MM.1S (cell line): ENCODE measurements around the gene GNB1.
"Not testable (repeated sequence)": the region's sequence is repeated elsewhere in the genome, so short reads cannot be mapped to it uniquely, and the experiment has no call there.

Experiments
- DNase-seq: peaks from one replicate; pipeline ENCODE4 v3.0.0-alpha.2; 2015
- H2AFZ ChIP-seq: fragments of 300-600 bp; sonication (generic); 2 replicates; pipeline ENCODE4 v1.6.0; 2016; ENCODE audit warnings: antibody characterized with exemption, low read length
- H3F3A ChIP-seq: fragments of 300-600 bp; sonication (generic); 2 replicates; pipeline ENCODE4 v1.6.1; 2016; ENCODE audit warnings: mild to moderate bottlenecking, antibody characterized with exemption, low read length, moderate library complexity, mixed read lengths; ENCODE audit not compliant: insufficient read depth
- H3K27ac ChIP-seq: fragments of 300-600 bp; sonication (generic); 2 replicates; pipeline ENCODE4 v1.5.1; 2016; ENCODE audit warnings: mild to moderate bottlenecking, low read length
- H3K27me3 ChIP-seq: fragments of 300-600 bp; sonication (generic); replicated peaks from 2 replicates; pipeline ENCODE4 v1.6.0; 2016; ENCODE audit warnings: low read length; ENCODE audit not compliant: insufficient read depth
- H3K36me3 ChIP-seq: fragments of 300-600 bp; sonication (generic); replicated peaks from 2 replicates; pipeline ENCODE4 v1.6.1; 2016; ENCODE audit warnings: mild to moderate bottlenecking, low read length, mixed read lengths; ENCODE audit not compliant: insufficient read depth
- H3K4me1 ChIP-seq: fragments of 300-600 bp; sonication (generic); 2 replicates; pipeline ENCODE4 v1.6.1; 2016; ENCODE audit warnings: low read length, mixed read lengths
- H3K4me2 ChIP-seq: fragments of 300-600 bp; sonication (generic); 2 replicates; pipeline ENCODE4 v1.6.0; 2016; ENCODE audit warnings: low read depth, low read length
- H3K4me3 ChIP-seq: fragments of 300-600 bp; sonication (generic); 2 replicates; pipeline ENCODE4 v1.5.1; 2016; ENCODE audit warnings: low read length, mixed read lengths
- H3K79me2 ChIP-seq: fragments of 300-600 bp; sonication (generic); 2 replicates; pipeline ENCODE4 v1.6.1; 2016; ENCODE audit warnings: mixed run types, low read length, mixed read lengths
- H3K9ac ChIP-seq: fragments of 300-600 bp; sonication (generic); 2 replicates; pipeline ENCODE4 v1.6.1; 2016; ENCODE audit warnings: low read length, mixed read lengths
- H3K9me2 ChIP-seq: fragments of 300-600 bp; sonication (generic); replicated peaks from 2 replicates; pipeline ENCODE4 v1.6.1; 2016; ENCODE audit warnings: mild to moderate bottlenecking, low read length, mixed read lengths; ENCODE audit not compliant: insufficient read depth
- H3K9me3 ChIP-seq: fragments of 300-600 bp; sonication (generic); replicated peaks from 2 replicates; pipeline ENCODE4 v1.6.1; 2016; ENCODE audit warnings: mild to moderate bottlenecking, low read length, mixed read lengths; ENCODE audit not compliant: insufficient read depth
- H4K20me1 ChIP-seq: fragments of 300-600 bp; sonication (generic); 2 replicates; pipeline ENCODE4 v1.6.1; 2016; ENCODE audit warnings: mild to moderate bottlenecking, low read length, moderate library complexity, mixed read lengths; ENCODE audit not compliant: insufficient read depth
- EZH2 ChIP-seq: fragments of 300-600 bp; sonication (generic); optimal IDR thresholded peaks from 2 replicates; pipeline ENCODE3; 2017; ENCODE audit warnings: low read depth, mild to moderate bottlenecking, antibody characterized with exemption, low read length, mixed read lengths
- EZH2phosphoT487 ChIP-seq: fragments of 300-600 bp; sonication (generic); IDR thresholded peaks from 2 replicates; pipeline ENCODE4 v1.6.1; 2018; ENCODE audit warnings: antibody characterized with exemption, low read length
- TF ChIP-seq, protein P1 (sequence below): fragments of 300-600 bp; sonication (generic); IDR thresholded peaks from 2 replicates; pipeline ENCODE4 v1.5.1; 2016; ENCODE audit warnings: antibody characterized with exemption, low read length, mixed read lengths

The GNB1 gene

DNA sequence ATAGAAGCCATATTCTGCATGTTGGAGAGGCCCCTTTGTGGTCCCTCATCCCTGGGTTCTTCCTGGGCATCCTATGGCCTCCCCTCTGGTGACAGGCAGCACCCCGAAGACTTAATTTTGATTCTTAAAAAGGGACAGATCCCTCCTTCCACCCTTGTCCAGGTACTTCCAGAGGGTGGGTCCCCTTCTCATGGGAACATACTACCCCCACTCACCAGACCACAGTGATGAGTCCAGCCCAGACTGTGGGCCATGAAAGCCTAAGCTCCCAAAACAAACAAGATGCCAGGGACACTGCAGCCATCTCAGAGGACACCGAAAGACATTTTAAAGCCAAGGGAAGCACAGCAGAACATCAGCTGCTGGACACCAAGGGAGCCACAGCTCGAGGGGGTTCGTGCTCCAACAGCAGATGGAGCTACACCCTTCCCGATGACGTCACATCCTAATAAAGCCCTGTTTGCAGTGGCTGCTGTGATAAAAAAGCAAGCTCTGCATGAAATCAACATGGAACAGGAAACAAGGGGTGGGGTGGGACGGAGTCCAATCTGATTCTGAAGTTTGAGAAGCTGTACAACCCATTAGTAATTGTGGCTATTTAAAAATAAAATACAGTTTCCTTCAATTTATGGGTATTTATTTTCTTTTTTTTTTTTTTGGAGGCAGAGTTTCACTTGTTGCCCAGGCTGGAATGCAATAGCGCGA, 32.4 kb downstream of the GNB1 start:
- Histone ChIP-seq H3K9ac (no peak overlapping the region), H3K27ac (no peak overlapping the region), H3K4me3 (no peak overlapping the region)

DNA sequence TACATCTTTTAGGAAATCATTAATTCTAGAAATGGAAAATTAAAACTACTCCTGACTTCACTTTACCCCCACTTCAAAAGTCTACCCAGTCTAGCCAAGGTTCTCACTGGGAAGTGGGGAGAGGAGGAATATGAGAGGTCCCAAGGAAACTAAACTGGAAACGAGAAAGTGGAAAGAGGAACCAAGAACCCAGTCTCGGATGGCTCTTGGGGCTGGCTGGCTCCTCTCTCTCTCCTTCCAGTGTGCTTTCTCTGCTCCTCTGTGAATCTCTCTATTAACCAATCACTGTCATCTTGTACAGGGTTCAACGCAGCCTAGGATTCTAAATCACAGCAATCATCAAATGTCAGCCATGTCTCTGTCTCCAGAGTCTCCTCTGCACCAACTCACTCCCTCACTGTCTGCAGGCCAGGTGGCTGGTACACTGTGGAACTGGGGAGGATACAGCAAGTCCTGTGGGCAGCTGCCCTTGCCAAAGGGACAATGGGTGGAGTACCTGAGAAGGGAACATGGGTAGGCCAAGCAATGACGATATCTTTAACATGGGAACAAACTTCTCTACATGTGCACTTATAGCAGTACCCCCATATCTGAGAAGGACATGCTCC, 33.7 kb downstream of the GNB1 start:
- H3K9me2 ChIP-seq, result no peaks in the 10 kb centered on the region
- H3K9me3 ChIP-seq, result no peaks in the 10 kb centered on the region
- DNase-seq, result no peak
- no peak overlapping the region for H3K27ac ChIP-seq
- no peak overlapping the region for H3K9ac ChIP-seq
- no peaks in the 10 kb centered on the region for H3K27me3 ChIP-seq
- peaks cover 26% of the 10 kb centered on the region for H4K20me1 ChIP-seq
- H3K36me3 ChIP-seq, result no peaks in the 10 kb centered on the region
- H2AFZ ChIP-seq, result no peak overlapping the region
- peaks cover 100% of the 10 kb centered on the region for H3K79me2 ChIP-seq
- H3K4me2 ChIP-seq, result no peak overlapping the region
- no peak overlapping the region for H3K4me3 ChIP-seq
- no peaks in the 10 kb centered on the region for H3K4me1 ChIP-seq
- H3F3A ChIP-seq, result no peaks in the 10 kb centered on the region; the same call in 1 of the 2 replicates
- no peak for TF ChIP-seq EZH2
- TF ChIP-seq EZH2phosphoT487, result no peak
- TF ChIP-seq, protein P1, sequence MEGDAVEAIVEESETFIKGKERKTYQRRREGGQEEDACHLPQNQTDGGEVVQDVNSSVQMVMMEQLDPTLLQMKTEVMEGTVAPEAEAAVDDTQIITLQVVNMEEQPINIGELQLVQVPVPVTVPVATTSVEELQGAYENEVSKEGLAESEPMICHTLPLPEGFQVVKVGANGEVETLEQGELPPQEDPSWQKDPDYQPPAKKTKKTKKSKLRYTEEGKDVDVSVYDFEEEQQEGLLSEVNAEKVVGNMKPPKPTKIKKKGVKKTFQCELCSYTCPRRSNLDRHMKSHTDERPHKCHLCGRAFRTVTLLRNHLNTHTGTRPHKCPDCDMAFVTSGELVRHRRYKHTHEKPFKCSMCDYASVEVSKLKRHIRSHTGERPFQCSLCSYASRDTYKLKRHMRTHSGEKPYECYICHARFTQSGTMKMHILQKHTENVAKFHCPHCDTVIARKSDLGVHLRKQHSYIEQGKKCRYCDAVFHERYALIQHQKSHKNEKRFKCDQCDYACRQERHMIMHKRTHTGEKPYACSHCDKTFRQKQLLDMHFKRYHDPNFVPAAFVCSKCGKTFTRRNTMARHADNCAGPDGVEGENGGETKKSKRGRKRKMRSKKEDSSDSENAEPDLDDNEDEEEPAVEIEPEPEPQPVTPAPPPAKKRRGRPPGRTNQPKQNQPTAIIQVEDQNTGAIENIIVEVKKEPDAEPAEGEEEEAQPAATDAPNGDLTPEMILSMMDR, result no peak

More for the DNA sequence above, 32.4 kb downstream of the GNB1 start:
- no peak for DNase-seq
- Histone ChIP-seq H3F3A (no peaks in the 10 kb centered on the region; the same call in 1 of the 2 replicates), H3K4me1 (no peaks in the 10 kb centered on the region), H3K36me3 (no peaks in the 10 kb centered on the region), H4K20me1 (peaks cover 26% of the 10 kb centered on the region), H3K27me3 (no peaks in the 10 kb centered on the region), H3K9me3 (no peaks in the 10 kb centered on the region), H3K9me2 (no peaks in the 10 kb centered on the region), H3K79me2 (peaks cover 100% of the 10 kb centered on the region), H2AFZ (no peak overlapping the region), H3K4me2 (no peak overlapping the region)
- TF ChIP-seq EZH2phosphoT487 (no peak), EZH2 (no peak)
- TF ChIP-seq, protein P1, result no peak

DNA sequence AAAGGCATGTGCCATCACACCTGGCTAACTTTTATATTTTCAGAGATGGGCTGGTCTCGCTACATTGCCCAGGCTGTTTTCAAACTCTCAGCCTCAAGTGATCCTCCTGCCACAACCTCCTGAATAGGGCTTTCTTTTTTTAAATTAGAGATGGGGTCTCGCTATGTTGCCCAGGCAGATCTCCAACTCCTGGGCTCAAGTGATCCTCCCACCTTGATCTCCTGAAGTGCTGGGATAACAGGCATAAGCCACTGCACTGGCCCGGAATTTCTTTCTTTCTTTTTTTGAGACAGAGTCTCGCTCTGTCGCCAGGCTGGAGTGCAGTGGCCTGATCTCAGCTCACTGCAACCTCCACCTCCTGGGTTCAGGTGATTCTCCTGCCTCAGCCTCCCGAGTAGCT, 34.7 kb downstream of the GNB1 start:
- H3K9me2 ChIP-seq, H3K4me1 ChIP-seq: not testable (repeated sequence)
- H4K20me1 ChIP-seq, result peaks cover 20% of the 10 kb centered on the region

More for the DNA sequence above, 34.7 kb downstream of the GNB1 start:
- H3F3A ChIP-seq, DNase-seq, H3K9ac ChIP-seq, H3K9me3 ChIP-seq, H3K36me3 ChIP-seq, H3K4me2 ChIP-seq, H3K4me3 ChIP-seq, H2AFZ ChIP-seq, H3K27ac ChIP-seq, H3K27me3 ChIP-seq: not testable (repeated sequence)
- peaks cover 99% of the 10 kb centered on the region for H3K79me2 ChIP-seq
